MM.1S (cell line): Measurements from ENCODE around the gene GABARAPL2.

Source experiments
- DNase-seq: peaks from one replicate; pipeline ENCODE4 v3.0.0-alpha.2; 2015
- H2AFZ ChIP-seq: fragments of 300-600 bp; sonication (generic); 2 replicates; pipeline ENCODE4 v1.6.0; 2016; ENCODE audit warnings: antibody characterized with exemption, low read length
- H3F3A ChIP-seq: fragments of 300-600 bp; sonication (generic); 2 replicates; pipeline ENCODE4 v1.6.1; 2016; ENCODE audit warnings: mild to moderate bottlenecking, antibody characterized with exemption, low read length, moderate library complexity, mixed read lengths; ENCODE audit not compliant: insufficient read depth
- H3K27ac ChIP-seq: fragments of 300-600 bp; sonication (generic); 2 replicates; pipeline ENCODE4 v1.5.1; 2016; ENCODE audit warnings: mild to moderate bottlenecking, low read length
- H3K27me3 ChIP-seq: fragments of 300-600 bp; sonication (generic); replicated peaks from 2 replicates; pipeline ENCODE4 v1.6.0; 2016; ENCODE audit warnings: low read length; ENCODE audit not compliant: insufficient read depth
- H3K36me3 ChIP-seq: fragments of 300-600 bp; sonication (generic); replicated peaks from 2 replicates; pipeline ENCODE4 v1.6.1; 2016; ENCODE audit warnings: mild to moderate bottlenecking, low read length, mixed read lengths; ENCODE audit not compliant: insufficient read depth
- H3K4me1 ChIP-seq: fragments of 300-600 bp; sonication (generic); 2 replicates; pipeline ENCODE4 v1.6.1; 2016; ENCODE audit warnings: low read length, mixed read lengths
- H3K4me2 ChIP-seq: fragments of 300-600 bp; sonication (generic); 2 replicates; pipeline ENCODE4 v1.6.0; 2016; ENCODE audit warnings: low read depth, low read length
- H3K4me3 ChIP-seq: fragments of 300-600 bp; sonication (generic); 2 replicates; pipeline ENCODE4 v1.5.1; 2016; ENCODE audit warnings: low read length, mixed read lengths
- H3K79me2 ChIP-seq: fragments of 300-600 bp; sonication (generic); 2 replicates; pipeline ENCODE4 v1.6.1; 2016; ENCODE audit warnings: mixed run types, low read length, mixed read lengths
- H3K9ac ChIP-seq: fragments of 300-600 bp; sonication (generic); 2 replicates; pipeline ENCODE4 v1.6.1; 2016; ENCODE audit warnings: low read length, mixed read lengths
- H3K9me2 ChIP-seq: fragments of 300-600 bp; sonication (generic); replicated peaks from 2 replicates; pipeline ENCODE4 v1.6.1; 2016; ENCODE audit warnings: mild to moderate bottlenecking, low read length, mixed read lengths; ENCODE audit not compliant: insufficient read depth
- H3K9me3 ChIP-seq: fragments of 300-600 bp; sonication (generic); replicated peaks from 2 replicates; pipeline ENCODE4 v1.6.1; 2016; ENCODE audit warnings: mild to moderate bottlenecking, low read length, mixed read lengths; ENCODE audit not compliant: insufficient read depth
- H4K20me1 ChIP-seq: fragments of 300-600 bp; sonication (generic); 2 replicates; pipeline ENCODE4 v1.6.1; 2016; ENCODE audit warnings: mild to moderate bottlenecking, low read length, moderate library complexity, mixed read lengths; ENCODE audit not compliant: insufficient read depth
- EZH2 ChIP-seq: fragments of 300-600 bp; sonication (generic); optimal IDR thresholded peaks from 2 replicates; pipeline ENCODE3; 2017; ENCODE audit warnings: low read depth, mild to moderate bottlenecking, antibody characterized with exemption, low read length, mixed read lengths
- EZH2phosphoT487 ChIP-seq: fragments of 300-600 bp; sonication (generic); IDR thresholded peaks from 2 replicates; pipeline ENCODE4 v1.6.1; 2018; ENCODE audit warnings: antibody characterized with exemption, low read length
- TF ChIP-seq, protein P1 (sequence below): fragments of 300-600 bp; sonication (generic); IDR thresholded peaks from 2 replicates; pipeline ENCODE4 v1.5.1; 2016; ENCODE audit warnings: antibody characterized with exemption, low read length, mixed read lengths

GABARAPL2 gene, protein sequence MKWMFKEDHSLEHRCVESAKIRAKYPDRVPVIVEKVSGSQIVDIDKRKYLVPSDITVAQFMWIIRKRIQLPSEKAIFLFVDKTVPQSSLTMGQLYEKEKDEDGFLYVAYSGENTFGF

DNA sequence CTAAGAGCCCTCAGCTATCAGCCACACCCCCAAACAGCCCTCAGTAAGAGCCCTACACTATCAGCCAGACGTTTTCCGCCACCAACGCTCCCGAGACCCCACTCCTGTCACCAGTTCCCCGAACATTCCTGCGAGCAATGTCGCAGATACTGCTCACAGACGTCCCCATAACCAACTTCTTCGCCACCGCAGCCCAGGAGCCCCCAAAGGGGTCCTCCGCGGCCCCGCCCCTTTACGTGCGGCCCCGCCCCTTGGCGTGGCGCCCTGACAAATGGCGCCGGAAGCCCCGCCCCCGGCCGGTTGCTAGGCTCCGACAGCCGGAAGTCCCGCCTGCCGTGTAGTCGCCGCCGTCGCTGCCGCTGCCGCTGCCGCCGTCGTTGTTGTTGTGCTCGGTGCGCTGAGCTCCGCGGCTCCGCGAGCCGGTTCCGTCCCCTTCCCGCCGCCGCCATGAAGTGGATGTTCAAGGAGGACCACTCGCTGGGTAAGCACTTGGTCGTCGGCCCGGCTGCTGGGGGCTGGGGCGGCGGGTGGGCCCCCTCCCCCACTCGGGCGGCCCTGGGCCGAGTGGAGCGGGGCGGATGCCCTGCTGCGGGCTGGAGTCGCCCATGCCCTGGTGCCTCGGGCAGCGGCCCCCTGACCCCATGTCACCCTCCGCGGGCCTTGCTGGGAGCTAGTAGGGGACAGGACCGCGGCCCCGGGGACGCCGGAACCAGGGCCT lies at the start of gene GABARAPL2:
TSS of gene GABARAPL2 (plus strand) at position 340 of the 718 bp plus-strand sequence. CDS start at position 448, 108 bp downstream.
- peak; percentile 75 for DNase-seq
- Histone ChIP-seq H3K27me3 (no peaks in the 10 kb centered on the region), H3F3A (no peaks in the 10 kb centered on the region), H4K20me1 (no peaks in the 10 kb centered on the region), H3K79me2 (peaks cover 18% of the 10 kb centered on the region), H3K4me1 (no peaks in the 10 kb centered on the region), H3K9me3 (no peaks in the 10 kb centered on the region), H3K9me2 (no peaks in the 10 kb centered on the region), H3K36me3 (no peaks in the 10 kb centered on the region; the same call in 1 of the 2 replicates), H3K9ac (peak within 1 kb of the TSS; percentile 64), H3K27ac (peak within 1 kb of the TSS; percentile 13; the same call in 1 of the 2 replicates), H3K4me3 (peak within 1 kb of the TSS; percentile 83), H2AFZ (peak within 1 kb of the TSS; percentile 87), H3K4me2 (peak within 1 kb of the TSS; percentile 86)
- TF ChIP-seq EZH2 (no peak), EZH2phosphoT487 (no peak)
- TF ChIP-seq, protein P1, sequence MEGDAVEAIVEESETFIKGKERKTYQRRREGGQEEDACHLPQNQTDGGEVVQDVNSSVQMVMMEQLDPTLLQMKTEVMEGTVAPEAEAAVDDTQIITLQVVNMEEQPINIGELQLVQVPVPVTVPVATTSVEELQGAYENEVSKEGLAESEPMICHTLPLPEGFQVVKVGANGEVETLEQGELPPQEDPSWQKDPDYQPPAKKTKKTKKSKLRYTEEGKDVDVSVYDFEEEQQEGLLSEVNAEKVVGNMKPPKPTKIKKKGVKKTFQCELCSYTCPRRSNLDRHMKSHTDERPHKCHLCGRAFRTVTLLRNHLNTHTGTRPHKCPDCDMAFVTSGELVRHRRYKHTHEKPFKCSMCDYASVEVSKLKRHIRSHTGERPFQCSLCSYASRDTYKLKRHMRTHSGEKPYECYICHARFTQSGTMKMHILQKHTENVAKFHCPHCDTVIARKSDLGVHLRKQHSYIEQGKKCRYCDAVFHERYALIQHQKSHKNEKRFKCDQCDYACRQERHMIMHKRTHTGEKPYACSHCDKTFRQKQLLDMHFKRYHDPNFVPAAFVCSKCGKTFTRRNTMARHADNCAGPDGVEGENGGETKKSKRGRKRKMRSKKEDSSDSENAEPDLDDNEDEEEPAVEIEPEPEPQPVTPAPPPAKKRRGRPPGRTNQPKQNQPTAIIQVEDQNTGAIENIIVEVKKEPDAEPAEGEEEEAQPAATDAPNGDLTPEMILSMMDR: no peak

DNA sequence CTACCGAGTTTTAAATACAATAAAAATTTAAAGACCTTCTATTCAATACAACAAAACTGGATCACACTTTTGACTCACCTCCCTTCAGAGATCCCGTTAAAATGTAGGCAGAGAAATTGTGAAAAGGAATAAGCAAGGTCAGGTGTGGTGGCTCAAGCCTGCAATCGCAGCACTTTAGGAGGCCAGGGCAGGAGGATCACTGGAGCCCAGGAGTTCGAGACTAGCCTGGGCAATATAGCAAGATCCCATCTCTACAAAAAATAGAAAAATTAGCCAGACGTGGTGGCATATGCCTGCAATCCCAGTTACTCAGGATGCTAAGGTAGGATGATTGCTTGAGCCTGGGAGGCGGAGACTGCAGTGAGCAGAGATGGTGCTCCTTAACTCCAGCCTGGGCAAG lies 47.0 kb upstream of the GABARAPL2 start:
- Histone ChIP-seq H3K4me2 (no peak overlapping the region), H2AFZ (no peak overlapping the region)
- TF ChIP-seq EZH2phosphoT487: no peak
- TF ChIP-seq EZH2: no peak
- TF ChIP-seq, protein P1: no peak

DNA sequence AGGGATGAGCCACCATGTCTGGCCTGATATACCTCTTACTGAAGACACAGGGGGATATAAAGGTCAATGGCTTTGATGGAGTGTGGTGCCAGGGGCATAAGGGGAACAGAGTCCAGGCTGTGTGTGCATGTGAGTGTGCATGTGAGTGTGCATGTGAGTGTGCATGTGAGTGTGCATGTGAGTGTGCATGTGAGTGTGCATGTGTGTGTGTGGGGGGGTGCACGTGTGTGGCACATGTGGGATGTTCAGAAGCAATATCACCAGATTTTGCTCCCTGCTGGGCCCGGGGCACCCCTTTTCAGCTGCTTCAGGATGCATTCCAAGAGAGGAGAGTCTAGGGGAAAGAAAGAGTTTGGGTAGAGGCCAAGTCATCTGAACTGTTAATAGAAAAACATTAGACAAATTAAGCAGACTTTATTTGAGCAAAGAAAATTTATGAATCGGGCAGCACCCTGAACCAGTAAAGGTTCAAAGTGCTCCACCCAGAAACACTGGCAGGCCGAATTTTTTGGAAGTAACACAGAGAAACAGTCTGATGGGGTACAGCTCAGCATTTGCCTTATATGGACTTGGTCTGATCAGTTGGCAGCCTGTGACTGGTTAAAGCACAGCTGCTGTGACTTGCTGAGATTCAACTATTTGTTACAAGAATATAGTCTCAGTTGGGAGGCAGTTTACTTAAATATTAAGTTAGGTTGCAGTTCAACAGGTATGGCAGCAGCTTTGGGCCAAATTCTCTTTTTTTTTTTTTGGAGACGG lies 40.0 kb upstream of the GABARAPL2 start:
- H3K9ac ChIP-seq: no peak overlapping the region
- no peak overlapping the region for H3K4me3 ChIP-seq
- H3F3A ChIP-seq: no peaks in the 10 kb centered on the region
- H2AFZ ChIP-seq: no peak overlapping the region
- no peak for DNase-seq
- H3K27me3 ChIP-seq: no peaks in the 10 kb centered on the region
- H3K36me3 ChIP-seq: no peaks in the 10 kb centered on the region
- no peaks in the 10 kb centered on the region for H3K79me2 ChIP-seq
- no peak overlapping the region for H3K27ac ChIP-seq
- TF ChIP-seq EZH2 (no peak), EZH2phosphoT487 (no peak)
- TF ChIP-seq, protein P1: no peak
- no peaks in the 10 kb centered on the region for H3K9me2 ChIP-seq
- no peaks in the 10 kb centered on the region for H4K20me1 ChIP-seq
- H3K4me1 ChIP-seq: no peaks in the 10 kb centered on the region
- H3K9me3 ChIP-seq: no peaks in the 10 kb centered on the region
- no peak overlapping the region for H3K4me2 ChIP-seq

More for the DNA sequence above, 47.0 kb upstream of the GABARAPL2 start:
- no peaks in the 10 kb centered on the region for H4K20me1 ChIP-seq
- H3K4me3 ChIP-seq: no peak overlapping the region
- H3K27ac ChIP-seq: no peak overlapping the region
- no peaks in the 10 kb centered on the region for H3K36me3 ChIP-seq
- H3K9me3 ChIP-seq: no peaks in the 10 kb centered on the region
- H3K79me2 ChIP-seq: no peaks in the 10 kb centered on the region
- H3K9me2 ChIP-seq: no peaks in the 10 kb centered on the region
- H3F3A ChIP-seq: no peaks in the 10 kb centered on the region
- H3K27me3 ChIP-seq: no peaks in the 10 kb centered on the region
- no peak overlapping the region for H3K9ac ChIP-seq
- H3K4me1 ChIP-seq: no peaks in the 10 kb centered on the region
- DNase-seq: no peak
